Neutrophil (primary cell): ENCODE measurements around the gene CFAP57.

ENCODE experiments used
- H3K27ac ChIP-seq: fragments of 200-600 bp; sonication (generic); 2 replicates; pipeline ENCODE4 v1.5.1; 2016; ENCODE audit warnings: mild to moderate bottlenecking, moderate library complexity
- H3K27me3 ChIP-seq: fragments of 200-600 bp; sonication (generic); 2 replicates; pipeline ENCODE4 v1.6.0; 2016; ENCODE audit warnings: mild to moderate bottlenecking
- H3K36me3 ChIP-seq: fragments of 200-600 bp; sonication (generic); 2 replicates; pipeline ENCODE4 v1.5.1; 2017
- H3K4me1 ChIP-seq, 2 experiments: fragments of 200-600 bp in 1 of 2; sonication (generic) in 1 of 2; 1 replicate in 1 of 2; 2 replicates in 1 of 2; pipeline versions ENCODE4 v1.5.1 to v1.6.1; 2013 to 2016; ENCODE audit warnings: low read depth in 1 of 2, low read length in 1 of 2, mild to moderate bottlenecking in 1 of 2, moderate library complexity in 1 of 2; ENCODE audit not compliant: control insufficient read depth in 1 of 2, insufficient read depth in 1 of 2
- H3K4me3 ChIP-seq, 2 experiments: fragments of 200-600 bp in 1 of 2; sonication (generic) in 1 of 2; 1 replicate in 1 of 2; 2 replicates in 1 of 2; pipeline ENCODE4 v1.5.1; 2013 to 2016; ENCODE audit warnings: low read depth in 1 of 2, low read length in 1 of 2, mild to moderate bottlenecking in 1 of 2, moderate library complexity in 1 of 2
- H3K9me3 ChIP-seq: fragments of 200-600 bp; sonication (generic); 2 replicates; pipeline ENCODE4 v1.5.1; 2016
- TF ChIP-seq, protein P1 (sequence below): fragments of 200-600 bp; sonication (generic); IDR thresholded peaks from 2 replicates; pipeline ENCODE4 v1.5.1; 2016; ENCODE audit warnings: antibody characterized with exemption

The CFAP57 gene

DNA sequence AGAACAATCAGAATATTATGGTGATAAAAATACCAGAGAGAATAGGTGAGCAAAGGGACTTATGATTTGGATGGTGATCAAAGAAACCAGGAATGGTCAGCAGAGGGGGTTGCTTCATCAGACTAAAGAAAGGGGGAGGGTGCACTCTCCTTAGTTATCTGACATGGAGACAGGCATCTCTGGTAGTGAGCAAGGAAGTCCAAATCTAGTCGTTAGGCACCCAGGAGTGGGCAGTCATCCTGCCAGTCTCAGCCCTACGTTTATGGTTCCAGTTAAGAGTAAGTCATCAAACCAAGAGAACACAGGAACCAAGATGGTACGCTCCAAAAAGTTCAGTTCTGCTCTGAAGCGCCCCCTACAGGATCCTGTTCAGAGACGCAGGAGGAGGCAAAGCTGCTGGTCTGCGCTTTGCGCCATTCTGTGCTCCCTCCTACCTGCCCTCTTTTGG lies 28.7 kb upstream of the CFAP57 start:
- H3K9me3 ChIP-seq: no peaks in the 10 kb centered on the region
- H3K4me3 ChIP-seq: no peak overlapping the region
- H3K36me3 ChIP-seq: no peaks in the 10 kb centered on the region
- H3K27me3 ChIP-seq: peaks cover 65% of the 10 kb centered on the region
- H3K4me1 ChIP-seq: no peaks in the 10 kb centered on the region
- TF ChIP-seq, protein P1, sequence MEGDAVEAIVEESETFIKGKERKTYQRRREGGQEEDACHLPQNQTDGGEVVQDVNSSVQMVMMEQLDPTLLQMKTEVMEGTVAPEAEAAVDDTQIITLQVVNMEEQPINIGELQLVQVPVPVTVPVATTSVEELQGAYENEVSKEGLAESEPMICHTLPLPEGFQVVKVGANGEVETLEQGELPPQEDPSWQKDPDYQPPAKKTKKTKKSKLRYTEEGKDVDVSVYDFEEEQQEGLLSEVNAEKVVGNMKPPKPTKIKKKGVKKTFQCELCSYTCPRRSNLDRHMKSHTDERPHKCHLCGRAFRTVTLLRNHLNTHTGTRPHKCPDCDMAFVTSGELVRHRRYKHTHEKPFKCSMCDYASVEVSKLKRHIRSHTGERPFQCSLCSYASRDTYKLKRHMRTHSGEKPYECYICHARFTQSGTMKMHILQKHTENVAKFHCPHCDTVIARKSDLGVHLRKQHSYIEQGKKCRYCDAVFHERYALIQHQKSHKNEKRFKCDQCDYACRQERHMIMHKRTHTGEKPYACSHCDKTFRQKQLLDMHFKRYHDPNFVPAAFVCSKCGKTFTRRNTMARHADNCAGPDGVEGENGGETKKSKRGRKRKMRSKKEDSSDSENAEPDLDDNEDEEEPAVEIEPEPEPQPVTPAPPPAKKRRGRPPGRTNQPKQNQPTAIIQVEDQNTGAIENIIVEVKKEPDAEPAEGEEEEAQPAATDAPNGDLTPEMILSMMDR: no peak
- no peak overlapping the region for H3K27ac ChIP-seq

DNA sequence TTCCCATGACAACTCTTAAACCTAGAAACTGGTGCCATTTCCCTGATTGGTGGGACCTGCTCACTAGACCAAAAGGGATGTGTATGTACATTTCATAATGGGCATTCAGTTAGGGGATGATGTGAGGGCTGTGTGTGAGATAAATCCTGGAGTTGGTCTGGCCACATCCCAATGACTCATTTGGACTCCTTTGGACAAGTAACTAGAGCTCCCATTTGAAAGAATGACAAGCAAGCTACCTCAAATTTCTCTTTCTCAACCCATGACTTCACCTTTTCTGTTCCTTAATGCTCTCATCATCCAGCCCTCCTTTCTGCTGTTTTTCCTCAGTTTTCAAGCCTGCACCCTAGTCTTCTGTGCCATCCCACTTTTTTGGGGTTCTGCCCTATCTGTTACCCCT lies 27.9 kb upstream of the CFAP57 start:
- no peaks in the 10 kb centered on the region for H3K4me1 ChIP-seq
- TF ChIP-seq, protein P1: no peak
- H3K4me3 ChIP-seq: no peak overlapping the region
- H3K36me3 ChIP-seq: no peaks in the 10 kb centered on the region
- H3K27me3 ChIP-seq: peaks cover 72% of the 10 kb centered on the region
- H3K9me3 ChIP-seq: no peaks in the 10 kb centered on the region
- H3K27ac ChIP-seq: no peak overlapping the region

DNA sequence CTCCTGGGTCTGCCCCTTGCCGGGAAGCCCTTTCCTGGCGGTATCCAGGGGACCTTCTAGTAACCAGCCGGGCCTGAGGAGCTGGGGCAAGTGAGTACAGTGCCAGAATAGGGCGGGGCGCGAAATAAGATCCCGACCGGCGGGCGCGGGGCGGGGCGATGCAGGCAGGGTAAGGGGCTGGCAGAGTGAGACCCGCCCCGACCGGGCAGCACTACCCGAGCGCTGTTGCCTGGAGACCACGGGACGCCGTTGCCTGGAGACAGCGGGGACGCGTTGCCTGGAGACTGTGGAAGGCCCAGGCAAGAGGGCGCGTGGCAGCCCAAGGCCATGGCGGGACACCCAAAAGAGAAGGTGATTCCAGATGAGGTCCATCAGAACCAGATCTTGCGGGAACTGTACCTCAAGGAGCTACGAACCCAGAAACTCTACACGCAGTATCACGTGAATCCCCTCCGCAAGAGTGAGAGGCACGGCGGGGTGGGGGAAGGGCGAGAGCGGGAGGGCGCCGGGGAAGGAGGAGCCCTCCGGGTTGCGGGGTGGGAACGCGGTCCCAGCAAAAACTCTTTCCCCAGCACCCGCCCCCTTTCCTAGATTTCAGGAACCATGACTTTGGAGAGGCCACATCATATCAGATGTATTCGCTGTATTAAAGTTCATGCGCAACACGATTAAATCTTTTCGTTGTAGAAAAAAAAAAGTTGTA lies 24.4 kb upstream of the CFAP57 start:
- H3K4me3 ChIP-seq: no peak overlapping the region
- H3K27ac ChIP-seq: no peak overlapping the region
- H3K4me1 ChIP-seq: no peaks in the 10 kb centered on the region
- H3K36me3 ChIP-seq: no peaks in the 10 kb centered on the region
- TF ChIP-seq, protein P1: no peak
- no peaks in the 10 kb centered on the region for H3K9me3 ChIP-seq
- peaks cover 96% of the 10 kb centered on the region for H3K27me3 ChIP-seq

DNA sequence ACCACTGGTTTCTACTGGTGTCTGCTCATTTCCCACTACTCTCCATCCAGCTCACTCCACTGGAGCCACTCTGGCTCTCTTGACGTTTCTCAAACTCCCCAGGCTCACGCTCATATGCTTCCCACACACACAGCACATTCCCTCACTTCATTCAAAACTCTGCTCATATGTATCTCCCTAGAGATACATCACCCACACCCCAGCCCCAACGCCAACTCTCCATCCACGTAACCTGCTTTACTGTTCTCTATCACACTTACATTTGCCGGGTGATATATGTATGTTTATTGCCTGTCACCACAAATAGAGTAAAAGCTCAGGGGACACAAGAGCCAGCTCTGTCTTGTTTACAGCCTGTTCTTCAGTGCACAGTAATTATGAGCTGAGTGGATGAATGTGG lies 22.2 kb upstream of the CFAP57 start:
- Histone ChIP-seq H3K4me1 (no peaks in the 10 kb centered on the region), H3K27me3 (peaks cover 75% of the 10 kb centered on the region), H3K27ac (no peak overlapping the region), H3K4me3 (no peak overlapping the region), H3K36me3 (no peaks in the 10 kb centered on the region), H3K9me3 (no peaks in the 10 kb centered on the region)
- TF ChIP-seq, protein P1: no peak

DNA sequence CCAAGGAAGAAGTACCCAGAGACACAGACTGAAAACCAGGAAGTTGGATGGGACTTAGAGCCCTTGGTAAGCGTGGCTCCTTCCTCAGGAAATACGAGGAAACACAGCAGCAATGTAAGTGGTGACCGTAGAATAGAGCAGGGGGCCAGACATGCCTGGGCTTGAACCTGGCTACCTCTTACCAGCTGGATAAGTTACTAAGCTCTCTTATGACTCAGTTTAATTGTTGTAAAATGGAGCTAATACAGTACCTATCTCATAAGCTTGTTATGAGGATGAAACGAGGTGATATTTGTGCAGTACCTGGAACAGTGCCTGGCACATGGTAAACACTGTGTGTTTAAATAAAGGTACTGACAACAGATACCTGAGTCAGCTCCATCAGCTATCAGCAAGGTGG lies 19.3 kb upstream of the CFAP57 start:
- H3K27ac ChIP-seq: no peak overlapping the region
- TF ChIP-seq, protein P1: no peak

More for the DNA sequence above, 19.3 kb upstream of the CFAP57 start:
- Histone ChIP-seq H3K36me3 (no peaks in the 10 kb centered on the region), H3K27me3 (peaks cover 45% of the 10 kb centered on the region), H3K9me3 (no peaks in the 10 kb centered on the region), H3K4me3 (no peak overlapping the region), H3K4me1 (no peaks in the 10 kb centered on the region)
